DND-41 (cell line): ENCODE measurements around the gene ZNF697.

Experiments
- EZH2 ChIP-seq: IDR thresholded peaks from 3 replicates; pipeline ENCODE4 v1.6.1; 2012; ENCODE audit warnings: borderline replicate concordance, low read depth, mild to moderate bottlenecking, moderate library complexity, low read length, inconsistent platforms; ENCODE audit not compliant: severe bottlenecking
- TF ChIP-seq, protein P1 (sequence below): IDR thresholded peaks from 2 replicates; pipeline ENCODE4 v1.5.1; 2012; ENCODE audit warnings: borderline replicate concordance, low read length, moderate library complexity, mild to moderate bottlenecking; ENCODE audit not compliant: poor library complexity, severe bottlenecking; ENCODE audit errors: extremely low read depth

GRCh38 chr1:119636491-119637089 lies 11.5 kb downstream of the ZNF697 start:
- TF ChIP-seq, protein P1, sequence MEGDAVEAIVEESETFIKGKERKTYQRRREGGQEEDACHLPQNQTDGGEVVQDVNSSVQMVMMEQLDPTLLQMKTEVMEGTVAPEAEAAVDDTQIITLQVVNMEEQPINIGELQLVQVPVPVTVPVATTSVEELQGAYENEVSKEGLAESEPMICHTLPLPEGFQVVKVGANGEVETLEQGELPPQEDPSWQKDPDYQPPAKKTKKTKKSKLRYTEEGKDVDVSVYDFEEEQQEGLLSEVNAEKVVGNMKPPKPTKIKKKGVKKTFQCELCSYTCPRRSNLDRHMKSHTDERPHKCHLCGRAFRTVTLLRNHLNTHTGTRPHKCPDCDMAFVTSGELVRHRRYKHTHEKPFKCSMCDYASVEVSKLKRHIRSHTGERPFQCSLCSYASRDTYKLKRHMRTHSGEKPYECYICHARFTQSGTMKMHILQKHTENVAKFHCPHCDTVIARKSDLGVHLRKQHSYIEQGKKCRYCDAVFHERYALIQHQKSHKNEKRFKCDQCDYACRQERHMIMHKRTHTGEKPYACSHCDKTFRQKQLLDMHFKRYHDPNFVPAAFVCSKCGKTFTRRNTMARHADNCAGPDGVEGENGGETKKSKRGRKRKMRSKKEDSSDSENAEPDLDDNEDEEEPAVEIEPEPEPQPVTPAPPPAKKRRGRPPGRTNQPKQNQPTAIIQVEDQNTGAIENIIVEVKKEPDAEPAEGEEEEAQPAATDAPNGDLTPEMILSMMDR, result no peak
- TF ChIP-seq EZH2, result no peak
